ENCODE measurements around the gene KATNB1.
"Not testable (repeated sequence)": the region's sequence is repeated elsewhere in the genome, so short reads cannot be mapped to it uniquely, and the experiment has no call there.

Gene KATNB1

GRCh38 chr16:57703416-57704010 is 32.1 kb upstream of the KATNB1 start:
- no peak for DNase-seq

GRCh38 chr16:57704011-57704904 is 31.3 kb upstream of the KATNB1 start:
- no peak for DNase-seq

- DNase-seq: no peak
Measured at GRCh38 chr16:57704905-57705852, 30.4 kb upstream of the KATNB1 start.

GRCh38 chr16:57706717-57707116 is 28.9 kb upstream of the KATNB1 start:
- DNase-seq: no peak

GRCh38 chr16:57707331-57707730 is 28.2 kb upstream of the KATNB1 start:
- DNase-seq: no peak

- DNase-seq: no peak
Measured at GRCh38 chr16:57708168-57708567, 27.4 kb upstream of the KATNB1 start.

DNA sequence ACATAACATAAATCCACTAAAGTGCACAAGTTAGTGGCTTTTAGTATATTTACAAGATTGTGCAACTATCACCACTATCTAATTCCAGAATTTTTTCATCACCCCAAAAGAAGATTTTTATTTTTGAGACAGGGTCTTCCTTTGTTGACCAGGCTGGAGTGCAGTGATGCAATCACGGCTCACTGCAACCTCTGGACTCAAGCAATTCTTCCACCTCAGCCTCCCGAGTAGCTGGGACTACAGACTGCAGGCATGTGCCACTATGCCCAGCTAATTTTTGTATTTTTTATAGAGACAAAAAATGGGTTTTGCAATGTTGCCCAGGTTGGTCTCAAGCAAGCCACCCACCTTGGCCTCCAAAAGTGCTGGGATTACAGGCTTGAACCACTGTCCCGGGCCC is 25.9 kb upstream of the KATNB1 start:
- DNase-seq: no peak

GRCh38 chr16:57711346-57711745 is 24.2 kb upstream of the KATNB1 start:
- no peak for DNase-seq

- DNase-seq: no peak
Measured at GRCh38 chr16:57711993-57712392, 23.6 kb upstream of the KATNB1 start.

GRCh38 chr16:57712569-57712968 is 23.0 kb upstream of the KATNB1 start:
- DNase-seq: not testable (repeated sequence)

DNA sequence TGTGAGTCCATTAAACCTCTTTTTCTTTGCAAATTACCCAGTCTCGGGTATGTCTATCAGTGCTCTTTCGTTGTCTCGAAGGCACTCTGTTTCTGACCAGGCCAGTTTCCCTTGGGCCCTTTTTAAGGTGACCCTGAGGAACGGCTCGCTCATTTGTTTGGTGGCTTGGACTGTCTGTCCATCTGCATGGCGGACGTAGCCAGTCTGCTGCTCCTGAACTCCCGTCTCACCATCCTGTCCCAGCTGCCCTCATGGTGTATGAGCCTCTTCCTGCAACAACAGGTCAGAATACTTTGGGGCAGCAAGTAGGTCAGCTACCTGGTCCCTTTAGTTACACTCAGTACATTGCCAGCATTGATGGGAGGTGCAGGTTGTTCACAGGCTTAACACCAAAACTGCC is 22.0 kb upstream of the KATNB1 start:
- DNase-seq: no peak

GRCh38 chr16:57714047-57714446 is 21.5 kb upstream of the KATNB1 start:
- DNase-seq: no peak

DNA sequence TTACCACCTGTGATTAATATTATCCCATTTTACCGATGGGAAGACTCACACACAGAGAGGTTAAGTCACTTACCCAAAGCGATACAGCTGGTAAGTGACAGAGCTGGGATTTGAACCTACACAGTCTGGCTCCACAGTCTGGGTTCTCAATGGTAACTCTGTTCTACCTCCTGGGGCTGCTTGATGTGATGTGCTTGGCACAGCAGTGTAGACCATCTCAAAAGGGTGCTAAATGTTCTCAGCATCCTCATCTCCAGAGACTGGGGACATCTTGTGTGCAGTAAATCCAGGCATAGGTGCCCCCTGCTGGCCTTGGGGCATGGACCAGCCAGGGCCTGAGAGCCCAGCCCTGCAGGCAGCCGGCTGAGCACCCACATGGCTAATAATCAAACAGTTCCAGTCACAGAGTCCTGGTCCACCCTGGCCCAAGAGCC is 15.4 kb upstream of the KATNB1 start:
- no peak for DNase-seq

DNA sequence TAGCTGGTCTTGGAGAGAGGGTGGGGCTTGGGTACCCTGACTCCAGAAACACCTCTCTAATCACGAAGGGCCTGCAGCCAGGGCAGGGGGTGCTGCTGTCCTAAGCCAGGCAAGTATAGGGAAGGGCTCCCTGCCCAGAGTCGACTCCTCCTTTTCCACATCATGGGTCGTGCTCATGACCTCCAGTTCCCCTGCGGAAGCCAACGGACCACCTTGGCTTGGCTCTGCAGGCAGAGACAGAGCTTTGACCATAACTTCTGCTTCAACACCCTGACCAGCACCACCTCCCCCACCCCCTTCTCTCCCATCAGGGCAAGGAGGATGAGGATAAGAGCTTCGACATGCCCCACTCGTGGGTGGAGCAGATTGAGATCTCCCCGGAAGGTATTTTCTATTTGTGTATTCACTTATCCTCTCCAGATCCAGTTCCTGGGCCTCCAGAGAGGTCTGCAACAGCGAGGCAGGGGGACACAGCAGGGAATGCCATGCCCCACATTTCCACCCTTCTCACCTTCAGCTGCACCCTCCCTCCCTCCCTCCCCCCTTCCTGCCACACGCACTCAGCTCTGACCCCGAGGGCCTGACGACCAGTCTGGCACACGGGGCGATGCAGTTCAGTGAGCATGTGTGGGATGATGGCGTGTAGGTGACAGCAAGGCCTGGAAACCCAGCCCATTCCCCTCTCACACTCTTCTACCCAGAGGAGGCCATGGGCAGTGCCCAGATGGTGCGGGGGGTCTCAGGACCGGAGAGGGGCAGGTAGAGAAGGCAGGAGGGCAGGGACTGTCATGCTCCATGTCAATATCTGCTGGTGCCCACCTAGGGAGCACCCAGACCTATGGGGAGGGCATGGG is 14.0 kb upstream of the KATNB1 start:
- DNase-seq: no peak

- no peak for DNase-seq
Measured at GRCh38 chr16:57722210-57722499, 13.4 kb upstream of the KATNB1 start.

DNA sequence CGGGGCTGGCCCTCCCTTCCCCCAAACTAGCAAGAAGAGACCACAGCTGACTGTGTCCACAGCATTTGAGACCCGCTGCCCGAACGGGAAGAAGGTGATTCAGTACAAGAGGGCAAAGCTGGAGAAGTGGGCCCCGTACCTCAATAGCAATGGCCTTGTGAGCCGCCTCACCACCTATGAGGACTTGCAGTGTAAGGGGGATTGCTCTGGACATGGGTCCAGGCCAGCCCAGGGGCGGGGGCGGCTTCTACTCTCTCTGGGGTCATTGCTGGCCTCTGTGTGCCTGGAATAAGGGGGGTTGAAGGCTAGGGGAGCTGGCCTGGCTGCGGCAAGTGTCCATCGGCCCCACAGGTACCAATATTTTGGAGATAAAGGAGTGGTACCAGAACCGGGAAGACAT is 12.9 kb upstream of the KATNB1 start:
- DNase-seq: no peak

GRCh38 chr16:57723170-57723569 is 12.4 kb upstream of the KATNB1 start:
- DNase-seq: no peak

GRCh38 chr16:57724531-57724930 is 11.0 kb upstream of the KATNB1 start:
- no peak for DNase-seq

GRCh38 chr16:57725151-57725550 is 10.4 kb upstream of the KATNB1 start:
- DNase-seq: no peak

- DNase-seq: no peak
Measured at GRCh38 chr16:57725554-57725953, 10.0 kb upstream of the KATNB1 start.

DNA sequence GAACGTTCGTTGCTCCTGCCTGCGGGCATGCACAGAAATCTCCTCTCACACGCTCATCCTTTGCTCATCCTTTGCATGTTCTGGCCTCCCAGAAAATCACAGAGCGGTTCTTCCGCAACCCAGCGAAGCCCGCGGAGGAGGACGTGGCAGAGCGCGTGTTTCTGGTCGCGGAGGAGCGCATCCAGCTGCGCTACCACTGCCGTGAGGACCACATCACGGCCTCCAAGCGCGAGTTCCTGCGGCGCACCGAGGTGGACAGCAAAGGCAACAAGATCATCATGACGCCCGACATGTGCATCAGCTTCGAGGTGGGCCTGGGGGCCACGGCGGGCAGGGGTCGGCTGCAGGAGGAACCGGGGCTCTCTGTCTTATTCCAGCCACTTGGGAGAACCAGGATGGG is 9.6 kb upstream of the KATNB1 start:
- no peak for DNase-seq

GRCh38 chr16:57726433-57726947 is 9.1 kb upstream of the KATNB1 start:
- DNase-seq: no peak
